Mucosa of descending colon (tissue), 3 donors: ENCODE data around the gene PDSS2. TPM values are rescaled to one million over a fixed set of nuclear protein-coding genes. Genes with fewer than 3 reads are reported as not detected.

Experiments
- ATAC-seq: fragments of 200-7000 bp; cut with Tn5 transposase; one replicate; pipeline ENCODE4 v1.9.1; 2020; ENCODE audit warnings: mild to moderate bottlenecking, moderate library complexity
- DNase-seq, 3 donors: peaks; one replicate each; pipeline ENCODE4 v3.0.0-alpha.2; 2020
- H3K36me3 ChIP-seq: fragments of 200-600 bp; one replicate; pipeline ENCODE4 v1.8.0; 2021; ENCODE audit warnings: low read depth, mild to moderate bottlenecking
- H3K4me1 ChIP-seq: fragments of 200-600 bp; one replicate; pipeline ENCODE4 v1.8.0; 2021; ENCODE audit warnings: low read depth, mild to moderate bottlenecking
- H3K4me3 ChIP-seq: fragments of 200-600 bp; one replicate; pipeline ENCODE4 v1.8.0; 2021; ENCODE audit warnings: mild to moderate bottlenecking
- H3K9me3 ChIP-seq: fragments of 200-600 bp; one replicate; pipeline ENCODE4 v1.8.0; 2021; ENCODE audit warnings: mild to moderate bottlenecking
- intact Hi-C, 2 donors: fragments of 100-400 bp; cut with DNase I in 1 of 2; cut with micrococcal nuclease in 1 of 2; formaldehyde crosslinking; loops; one replicate each; pipeline versions ENCODE4 v1.11.0 to v1.11.1; 2022; cut with DNase I, micrococcal nuclease
- total RNA-seq, 3 donors: library from RNA; stranded (reverse); fragmentation: NEBNext Ultra II Directional in 2 of 3; extraction: Animal tissue kit (Norgen Biotek cat#: 25700) in 2 of 3; gene quantifications; one replicate each; pipeline versions ENCODE4 v1.2.1 to v1.2.4, GENCODE V29; 2021 to 2023
- TF ChIP-seq, protein P1 (sequence below): fragments of 200-600 bp; IDR thresholded peaks from one replicate; pipeline ENCODE4 v1.8.0; 2022; ENCODE audit warnings: antibody characterized with exemption, mild to moderate bottlenecking
- donor health status: DM: no; HTN: no; CAD: no; lungs with moderate emphysema.
- donor health status: DM: no; HTN: no; CAD: no.
- donor health status: DM: no; HTN: yes; CAD: no.

Gene PDSS2
- total RNA-seq, 3 donors from 2014 or later = 16.2 to 26.3 (median 25.6) TPM

GRCh38 chr6:107328081-107328480, 131.3 kb downstream of the PDSS2 start:
- Histone ChIP-seq H3K4me3 (no peak overlapping the region), H3K4me1 (no peaks in the 10 kb centered on the region), H3K9me3 (no peaks in the 10 kb centered on the region), H3K36me3 (no peaks in the 10 kb centered on the region)
- TF ChIP-seq, protein P1, sequence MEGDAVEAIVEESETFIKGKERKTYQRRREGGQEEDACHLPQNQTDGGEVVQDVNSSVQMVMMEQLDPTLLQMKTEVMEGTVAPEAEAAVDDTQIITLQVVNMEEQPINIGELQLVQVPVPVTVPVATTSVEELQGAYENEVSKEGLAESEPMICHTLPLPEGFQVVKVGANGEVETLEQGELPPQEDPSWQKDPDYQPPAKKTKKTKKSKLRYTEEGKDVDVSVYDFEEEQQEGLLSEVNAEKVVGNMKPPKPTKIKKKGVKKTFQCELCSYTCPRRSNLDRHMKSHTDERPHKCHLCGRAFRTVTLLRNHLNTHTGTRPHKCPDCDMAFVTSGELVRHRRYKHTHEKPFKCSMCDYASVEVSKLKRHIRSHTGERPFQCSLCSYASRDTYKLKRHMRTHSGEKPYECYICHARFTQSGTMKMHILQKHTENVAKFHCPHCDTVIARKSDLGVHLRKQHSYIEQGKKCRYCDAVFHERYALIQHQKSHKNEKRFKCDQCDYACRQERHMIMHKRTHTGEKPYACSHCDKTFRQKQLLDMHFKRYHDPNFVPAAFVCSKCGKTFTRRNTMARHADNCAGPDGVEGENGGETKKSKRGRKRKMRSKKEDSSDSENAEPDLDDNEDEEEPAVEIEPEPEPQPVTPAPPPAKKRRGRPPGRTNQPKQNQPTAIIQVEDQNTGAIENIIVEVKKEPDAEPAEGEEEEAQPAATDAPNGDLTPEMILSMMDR = no peak
- DNase-seq = no peak
- no peak for ATAC-seq
- intact Hi-C loops = no loop called here

DNA sequence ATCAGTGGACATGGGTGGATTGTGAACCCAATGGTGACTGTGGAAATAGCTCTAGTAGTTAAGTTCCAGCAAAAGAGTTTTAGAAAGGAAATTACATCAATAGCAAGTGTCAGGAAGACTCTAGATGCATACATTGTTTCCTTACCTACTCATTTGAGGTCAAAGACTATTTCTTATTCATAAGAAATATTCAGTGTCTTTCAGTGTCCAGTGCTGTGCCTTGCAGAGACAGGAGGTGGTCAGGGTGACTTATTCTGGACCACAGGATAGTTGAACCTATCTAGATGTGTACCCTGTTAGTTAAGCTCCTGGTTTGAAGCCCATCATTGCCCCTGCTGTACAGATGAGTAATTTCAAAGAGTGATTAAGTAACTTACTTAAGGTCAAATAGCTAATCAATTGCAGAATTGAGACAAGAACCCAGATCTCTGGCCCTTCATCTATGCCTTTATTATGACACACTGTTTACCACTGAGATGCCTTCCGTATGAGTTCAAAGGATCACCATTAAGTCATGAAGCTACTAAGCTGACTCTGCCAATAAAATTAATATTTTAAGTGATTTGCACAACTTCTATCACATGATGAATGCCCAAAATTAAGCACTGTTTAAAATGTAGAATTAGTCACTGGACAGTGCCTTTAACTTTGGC, 136.1 kb downstream of the PDSS2 start:
- TF ChIP-seq, protein P1 = no peak
- Histone ChIP-seq H3K4me3 (no peak overlapping the region), H3K36me3 (no peaks in the 10 kb centered on the region), H3K9me3 (no peaks in the 10 kb centered on the region), H3K4me1 (no peaks in the 10 kb centered on the region)
- no peak for ATAC-seq
- no peak for DNase-seq
- intact Hi-C loops = no loop called here

DNA sequence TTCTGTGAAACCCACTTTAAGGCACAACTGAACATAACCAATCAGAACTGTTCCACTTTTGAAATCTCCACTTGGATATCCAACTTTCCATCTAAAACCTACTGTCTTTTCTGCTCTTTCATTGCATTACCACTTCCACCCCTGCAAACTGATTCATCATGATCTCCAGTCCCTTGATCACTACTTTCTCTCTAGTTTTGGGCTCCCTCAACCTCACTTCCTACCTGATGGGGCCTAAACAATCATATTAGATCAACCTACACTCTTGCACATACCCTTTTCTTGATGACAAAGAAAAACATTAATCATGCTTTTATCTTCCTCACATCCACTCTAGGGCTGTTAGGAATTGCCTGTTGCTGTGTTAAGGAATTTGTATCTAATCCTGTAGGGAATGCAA, 137.6 kb downstream of the PDSS2 start:
- Histone ChIP-seq H3K4me3 (no peak overlapping the region), H3K9me3 (no peaks in the 10 kb centered on the region), H3K36me3 (no peaks in the 10 kb centered on the region), H3K4me1 (no peaks in the 10 kb centered on the region)
- DNase-seq = no peak
- intact Hi-C loops = no loop called here
- TF ChIP-seq, protein P1 = no peak
- ATAC-seq = no peak

DNA sequence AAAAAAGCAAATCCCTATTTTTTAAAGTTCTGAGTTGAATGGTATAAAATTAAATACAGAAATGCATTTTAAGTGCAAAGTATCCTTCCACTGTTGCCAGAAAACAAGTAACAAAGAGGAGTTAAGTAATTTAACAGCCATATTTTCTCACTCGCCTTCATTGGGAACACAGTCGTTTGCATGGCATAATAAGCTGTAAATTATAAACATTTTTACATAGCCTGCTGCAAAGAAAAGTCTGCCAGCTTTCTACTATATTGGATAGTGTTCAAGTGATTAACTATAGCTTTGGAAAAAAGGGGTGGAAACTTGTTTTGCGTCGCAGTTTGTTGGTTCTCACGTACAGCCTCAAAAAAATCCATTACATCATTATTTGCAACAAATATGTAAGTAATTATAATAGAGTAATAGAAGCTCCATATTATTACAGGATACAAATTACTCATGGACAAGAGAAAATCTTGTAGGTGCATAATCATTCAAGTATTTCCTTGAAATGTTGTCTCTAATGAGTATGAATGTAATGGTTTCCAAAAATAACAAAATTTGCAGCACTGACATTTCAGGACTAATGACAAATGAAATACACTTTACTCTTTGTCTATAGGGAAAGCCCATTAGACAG, 139.3 kb downstream of the PDSS2 start:
- TF ChIP-seq, protein P1 = no peak
- intact Hi-C loops = no loop called here

GRCh38 chr6:107318100-107318736, 141.1 kb downstream of the PDSS2 start:
- H3K36me3 ChIP-seq = no peaks in the 10 kb centered on the region
- no peak overlapping the region for H3K4me3 ChIP-seq
- intact Hi-C loops = no loop called here
- DNase-seq (peak in 2 of 3 donors; percentile 51 to 71), ATAC-seq (peak; percentile 93)
- H3K4me1 ChIP-seq = no peaks in the 10 kb centered on the region
- no peaks in the 10 kb centered on the region for H3K9me3 ChIP-seq
- TF ChIP-seq, protein P1 = peak; percentile 21

More for the DNA sequence above, 139.3 kb downstream of the PDSS2 start:
- DNase-seq = no peak
- H3K4me1 ChIP-seq = no peaks in the 10 kb centered on the region
- no peak overlapping the region for H3K4me3 ChIP-seq
- H3K36me3 ChIP-seq = no peaks in the 10 kb centered on the region
- no peaks in the 10 kb centered on the region for H3K9me3 ChIP-seq
- no peak for ATAC-seq
